GM19463 (cell line): ENCODE results near the gene TCF12.
A peak's percentile ranks its signal among the peaks of the same experiment; 100 is the strongest.
"Not testable (repeated sequence)": the region's sequence is repeated elsewhere in the genome, so short reads cannot be mapped to it uniquely, and the experiment has no call there.

Source experiments
- ATAC-seq: cut with Tn5 transposase; IDR thresholded peaks from one replicate; pipeline ENCODE4 v1.9.1; 2021; ENCODE audit warnings: mild to moderate bottlenecking, moderate library complexity; ENCODE audit not compliant: unreplicated experiment

Gene TCF12

DNA sequence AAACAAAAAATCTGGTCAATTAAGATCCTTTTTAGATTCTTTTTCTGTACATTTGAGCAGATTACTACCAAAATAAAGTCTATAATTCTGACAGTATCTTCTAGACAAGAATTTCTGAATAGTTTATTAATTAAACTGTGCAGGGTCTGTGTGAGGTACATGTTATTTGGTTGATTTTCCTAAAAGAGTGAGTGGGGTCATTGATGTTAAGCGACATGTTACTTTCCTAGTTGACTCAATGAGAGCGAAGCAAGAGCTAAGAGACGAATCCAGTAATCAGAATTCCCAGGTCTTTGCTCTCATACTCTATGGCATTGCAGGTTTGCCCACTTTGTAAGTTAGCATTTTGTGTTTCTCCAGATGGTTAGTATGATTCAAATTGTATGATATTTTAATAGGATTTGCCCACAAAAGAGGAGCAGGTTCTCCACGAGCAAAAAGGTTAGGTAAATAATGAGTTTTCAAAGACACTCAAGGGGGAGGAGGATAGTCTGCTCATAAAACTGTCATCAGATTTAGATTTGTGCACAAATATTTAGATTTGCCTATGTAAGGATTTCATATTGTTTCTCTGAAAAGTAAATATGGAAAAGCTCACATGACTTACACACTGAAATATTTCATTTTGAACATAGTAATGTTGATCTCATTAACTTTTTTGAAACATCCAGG lies 240.7 kb downstream of the TCF12 start:
- ATAC-seq: no peak

DNA sequence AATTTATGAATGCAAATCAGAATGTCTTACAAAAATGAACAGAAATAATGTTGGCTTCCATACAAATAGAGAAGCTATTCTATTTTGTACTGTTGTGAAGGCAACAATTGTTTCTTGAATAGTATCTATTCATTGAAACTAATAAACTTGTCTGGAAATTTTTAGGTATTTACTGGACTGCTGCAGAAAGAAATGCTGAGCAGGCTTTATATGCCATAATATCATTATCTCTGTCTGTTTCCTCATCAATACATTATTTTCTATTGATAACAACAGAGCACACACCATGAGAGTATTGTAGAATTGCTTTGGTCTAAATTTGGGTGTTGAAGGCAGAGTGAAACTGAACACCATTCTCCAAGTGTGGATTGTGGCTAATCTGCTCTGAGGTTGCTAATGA lies 241.3 kb downstream of the TCF12 start:
- no peak for ATAC-seq

DNA sequence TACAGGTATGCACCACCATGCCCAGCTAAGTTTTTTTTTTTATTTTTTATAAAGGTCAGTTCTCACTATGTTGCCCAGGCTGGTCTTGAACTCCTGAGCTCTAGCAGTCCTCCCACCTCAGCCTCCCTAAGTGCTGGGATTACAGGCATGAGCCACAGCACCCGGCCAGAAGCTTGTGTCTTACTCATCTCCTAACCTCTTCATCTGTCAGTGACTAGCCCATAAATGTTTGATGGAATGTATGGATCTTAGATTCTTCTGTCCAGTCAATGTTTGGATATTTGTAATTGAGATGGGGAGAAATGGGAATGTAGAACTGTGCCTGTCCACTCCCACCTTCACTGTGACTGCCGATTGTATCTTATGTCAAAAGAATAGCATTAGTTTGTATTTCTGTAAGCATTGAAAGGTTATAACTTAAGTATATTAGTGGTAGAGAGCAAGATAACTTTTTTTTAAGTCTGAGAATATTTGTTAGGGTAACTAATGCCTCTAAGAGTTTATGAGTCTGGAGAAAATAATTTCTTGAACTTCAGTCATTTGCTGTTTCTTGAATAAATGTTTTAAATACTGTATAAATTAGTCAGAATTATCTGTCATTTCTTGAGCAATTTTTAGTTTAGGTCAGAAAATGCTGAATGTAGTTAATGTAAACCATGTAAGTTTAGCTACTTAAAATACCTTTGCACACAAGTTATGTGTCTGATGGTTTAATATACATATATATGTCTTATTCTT lies 242.5 kb downstream of the TCF12 start:
- no peak for ATAC-seq

DNA sequence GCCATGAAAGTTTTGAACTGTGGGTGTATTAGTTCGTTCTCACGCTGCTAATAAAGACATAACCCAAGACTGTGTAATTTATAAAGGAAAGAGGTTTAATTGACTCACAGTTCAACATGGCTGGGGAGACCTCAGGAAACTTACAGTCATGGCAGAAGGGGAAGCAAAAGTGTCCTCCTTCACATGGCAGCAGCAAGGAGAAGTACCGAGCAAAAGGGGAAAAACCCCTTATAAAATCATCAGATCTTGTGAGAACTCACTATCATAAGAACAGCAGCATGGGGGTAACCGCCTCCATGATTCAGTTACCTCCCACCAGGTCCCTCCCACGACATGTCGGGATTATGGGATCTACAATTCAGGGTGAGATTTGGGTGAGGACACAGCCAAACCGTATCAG lies 245.8 kb downstream of the TCF12 start:
- not testable (repeated sequence) for ATAC-seq

DNA sequence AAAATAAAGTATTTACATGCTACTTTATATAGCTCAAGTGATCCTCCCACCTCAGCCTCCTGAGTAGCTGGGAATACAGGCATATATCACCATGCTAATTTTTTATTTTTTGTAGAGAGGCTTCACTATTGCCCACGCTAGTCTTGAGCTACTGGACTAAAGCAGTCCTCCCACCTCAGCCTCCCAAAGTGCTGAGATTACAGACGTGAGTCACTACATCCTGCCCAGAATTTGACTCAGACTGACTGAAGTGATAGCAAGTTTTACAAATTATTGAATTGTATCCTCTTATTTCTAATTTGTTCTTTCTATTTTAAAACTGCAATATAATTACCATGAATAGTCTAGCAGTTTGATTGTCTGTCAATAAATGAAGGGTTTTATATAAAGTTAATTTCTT lies 247.5 kb downstream of the TCF12 start:
- peak; percentile 65 for ATAC-seq

DNA sequence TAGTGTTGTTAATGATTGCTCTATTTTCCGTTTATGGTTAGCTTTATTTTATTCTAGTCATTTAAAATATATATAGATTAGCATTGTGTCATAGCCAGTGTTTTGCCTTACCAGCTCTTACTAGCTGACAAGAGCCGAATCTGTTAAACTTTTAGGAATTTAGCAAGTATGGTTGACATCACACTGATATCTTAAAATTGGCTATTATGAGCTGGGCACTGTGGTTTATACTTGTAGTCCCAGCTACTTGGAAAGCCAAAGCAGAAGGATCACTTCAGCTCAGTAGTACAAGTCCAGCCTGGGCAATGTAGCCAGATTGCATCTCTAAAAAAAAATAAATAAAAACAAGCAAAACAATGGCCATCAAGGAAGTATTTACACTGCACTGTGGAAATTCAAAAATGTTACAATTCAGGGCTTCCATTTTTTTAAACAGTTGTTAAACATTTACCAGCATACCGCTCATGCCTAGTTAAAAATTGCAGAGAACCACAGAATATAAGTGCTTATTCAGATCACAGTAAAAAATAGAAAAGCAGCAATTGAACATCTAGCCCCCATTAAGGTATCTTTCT lies 249.5 kb downstream of the TCF12 start:
- ATAC-seq: no peak

DNA sequence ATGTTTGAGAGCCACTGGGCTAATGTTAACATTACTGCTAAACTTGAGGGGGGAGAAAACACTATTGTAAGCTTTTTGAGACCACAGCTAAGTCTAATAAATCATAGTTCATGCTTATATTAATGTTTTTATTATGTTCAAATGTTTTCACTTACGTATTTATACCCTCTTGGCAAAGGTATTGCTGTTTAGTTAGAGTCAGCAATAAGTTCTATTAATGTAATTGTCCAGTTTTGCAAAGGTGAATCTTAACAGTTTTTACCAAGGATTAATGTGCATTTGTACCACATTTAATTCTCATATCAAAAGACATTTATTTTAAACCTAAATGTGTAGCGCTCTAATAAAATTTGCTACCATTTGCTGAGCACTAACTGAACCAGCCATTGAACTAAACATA lies 251.2 kb downstream of the TCF12 start:
- no peak for ATAC-seq

DNA sequence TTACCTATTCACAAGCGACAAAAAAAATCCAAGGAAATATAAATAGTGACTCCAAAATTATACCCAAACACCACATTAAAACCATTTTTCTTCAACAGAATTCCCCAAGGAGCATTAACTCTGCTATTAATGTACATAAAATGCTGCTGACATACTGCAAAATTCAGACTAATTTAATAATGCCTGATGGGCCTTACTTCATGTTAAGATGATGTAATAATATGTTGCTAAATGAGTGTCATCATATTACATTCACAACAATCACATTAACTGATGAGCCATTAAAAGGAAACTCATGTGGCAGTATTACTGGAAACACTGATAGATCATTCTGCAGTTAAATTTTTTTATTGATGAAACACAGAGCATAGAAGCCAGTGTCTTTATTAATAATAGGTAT lies 253.0 kb downstream of the TCF12 start:
- ATAC-seq: no peak

DNA sequence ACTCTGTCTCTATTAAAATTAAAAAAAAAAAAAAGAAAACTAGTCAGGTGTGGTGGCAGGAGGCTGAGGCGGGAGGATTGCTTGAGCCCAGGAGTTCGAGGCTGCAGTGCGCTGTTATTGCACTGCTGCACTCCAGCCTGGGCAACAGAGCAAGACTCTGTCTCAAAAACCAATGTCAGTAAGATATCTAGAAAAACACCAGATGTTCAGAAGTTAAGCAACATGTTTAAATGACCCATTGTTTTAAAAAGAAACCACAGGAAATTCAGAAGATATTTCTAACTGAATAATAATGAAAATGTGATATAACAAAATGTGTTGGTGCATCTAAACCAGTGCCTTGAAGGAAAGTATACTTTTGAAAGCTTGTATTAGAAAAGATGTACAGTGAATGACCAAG lies 254.5 kb downstream of the TCF12 start:
- no peak for ATAC-seq

DNA sequence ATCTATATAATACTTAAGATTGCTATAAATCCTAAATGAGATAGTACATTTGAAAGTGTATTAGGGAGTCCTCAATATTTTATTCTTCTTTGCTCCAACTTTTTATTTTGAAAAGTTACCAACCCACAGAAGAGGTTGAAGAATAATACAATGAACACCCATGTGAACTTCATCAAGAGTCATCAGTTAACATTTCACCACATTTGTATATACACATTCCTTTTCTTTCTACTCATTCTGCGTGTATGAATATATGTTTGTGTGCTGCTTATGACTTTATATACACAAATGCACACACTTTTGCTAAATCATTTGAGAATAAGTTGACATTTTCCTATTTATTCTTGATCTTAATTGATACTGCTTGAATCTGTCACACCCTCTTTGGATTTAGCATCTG lies 264.6 kb downstream of the TCF12 start:
- no peak for ATAC-seq

DNA sequence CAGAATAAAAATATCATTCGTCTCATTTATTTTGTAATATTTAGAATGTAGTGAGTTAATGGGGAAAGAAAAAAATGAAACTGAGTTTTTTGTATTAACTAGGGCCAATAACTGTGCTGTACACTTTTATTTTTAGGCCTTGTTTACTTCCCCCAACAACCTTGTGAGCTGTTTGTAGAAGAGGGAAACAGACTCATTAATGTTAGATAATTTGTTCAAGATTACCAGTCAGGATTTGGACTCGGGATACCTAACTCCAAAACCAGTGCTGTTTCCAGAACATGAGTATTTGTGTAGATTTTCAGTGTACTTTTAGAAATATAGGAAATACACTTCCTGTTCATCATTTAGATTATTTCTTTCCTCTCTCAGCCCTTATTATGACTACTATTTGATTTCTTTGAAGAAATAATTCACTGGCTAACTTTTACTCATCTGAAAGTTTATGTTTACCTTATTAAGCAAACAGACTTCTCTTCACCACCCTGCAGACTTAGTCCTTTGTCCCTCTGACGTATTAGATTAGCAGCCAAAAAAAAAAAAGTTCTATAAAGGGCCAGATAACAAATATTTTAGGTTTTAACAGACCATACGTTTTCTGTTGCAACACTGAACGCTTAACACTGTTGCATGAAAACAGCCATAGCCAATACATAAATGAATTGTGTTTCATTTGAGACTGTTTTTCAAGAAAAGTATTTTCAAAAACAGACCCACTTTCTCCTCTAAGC lies 265.3 kb downstream of the TCF12 start:
- no peak for ATAC-seq

DNA sequence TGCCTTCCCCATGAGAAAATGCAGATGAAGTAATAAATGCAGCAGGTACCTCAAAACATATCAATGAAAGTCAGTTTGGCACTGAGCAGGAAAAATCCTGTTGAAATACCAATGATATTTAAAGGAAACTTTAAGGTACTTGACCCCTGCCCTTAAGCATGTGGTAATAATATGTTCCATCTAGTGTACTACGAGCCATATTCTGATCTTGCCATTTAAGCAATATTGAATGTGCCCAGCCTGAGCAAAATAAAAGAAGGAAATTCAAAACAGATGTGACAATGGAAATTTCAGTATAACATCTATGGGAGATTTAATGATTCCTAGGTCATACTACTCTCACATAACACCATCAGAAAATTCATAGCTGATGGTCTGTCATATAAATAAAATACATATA lies 266.1 kb downstream of the TCF12 start:
- no peak for ATAC-seq

DNA sequence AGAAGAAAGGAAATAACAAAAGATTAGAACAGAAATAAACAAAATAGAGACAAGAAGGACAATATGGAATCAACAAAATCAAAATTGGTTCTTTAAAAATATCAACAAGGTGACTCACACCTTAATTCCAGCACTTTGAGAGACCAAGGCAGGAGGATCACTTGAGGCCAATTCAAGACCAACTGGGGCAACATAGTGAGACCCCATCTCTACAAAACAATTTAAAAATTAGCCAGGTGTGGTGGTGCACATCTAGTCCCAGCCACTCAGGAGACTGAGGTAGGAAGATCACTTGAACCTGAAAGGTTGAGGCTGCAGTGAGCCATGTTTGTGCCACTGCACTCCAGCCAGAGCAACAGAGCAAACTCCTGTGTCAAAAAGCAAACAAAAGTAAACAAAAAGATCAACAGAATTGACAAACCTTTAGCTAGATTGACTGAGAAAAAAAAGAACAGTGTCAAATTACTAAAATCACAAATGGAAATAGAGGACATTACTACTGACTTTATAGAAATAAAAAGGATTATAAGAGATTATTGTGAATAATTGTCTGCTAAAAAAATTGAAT lies 267.1 kb downstream of the TCF12 start:
- no peak for ATAC-seq

DNA sequence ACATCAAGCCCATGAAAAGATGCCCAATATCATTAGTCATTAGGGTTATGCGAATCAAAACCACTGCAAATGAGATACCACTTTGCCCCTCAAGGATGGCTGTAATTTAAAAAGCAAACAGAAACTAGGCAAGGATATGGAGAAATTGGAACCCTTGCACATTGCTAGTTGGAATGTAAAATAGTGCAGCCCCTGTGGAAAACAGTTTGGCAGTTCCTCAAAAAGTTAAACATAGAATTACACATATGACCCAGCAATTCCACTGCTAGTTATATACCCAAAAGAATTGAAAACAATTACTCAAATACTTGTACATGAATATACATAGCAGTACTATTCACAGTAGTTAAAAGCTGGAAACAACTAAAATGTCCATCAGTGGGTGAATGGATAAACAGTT lies 271.0 kb downstream of the TCF12 start:
- ATAC-seq: no peak

DNA sequence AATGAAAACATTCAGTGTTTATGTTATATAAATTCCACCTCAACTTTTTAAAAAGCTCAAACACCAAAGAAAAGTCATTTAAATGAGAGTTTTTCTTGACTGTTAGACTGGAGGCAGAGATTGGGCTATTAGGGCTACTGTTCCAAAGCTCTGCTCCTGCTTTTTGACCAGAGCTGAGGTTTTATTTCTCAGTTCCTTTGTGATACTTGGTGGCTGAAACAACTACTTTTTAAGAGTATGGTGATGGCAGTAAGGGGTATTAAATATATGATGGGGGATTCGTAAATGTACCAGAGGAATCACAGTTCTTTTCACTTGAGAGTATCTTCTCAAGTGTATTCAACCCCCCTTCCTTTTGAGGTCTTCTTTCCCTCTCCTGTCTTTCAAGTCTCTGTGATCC lies 271.8 kb downstream of the TCF12 start:
- no peak for ATAC-seq

DNA sequence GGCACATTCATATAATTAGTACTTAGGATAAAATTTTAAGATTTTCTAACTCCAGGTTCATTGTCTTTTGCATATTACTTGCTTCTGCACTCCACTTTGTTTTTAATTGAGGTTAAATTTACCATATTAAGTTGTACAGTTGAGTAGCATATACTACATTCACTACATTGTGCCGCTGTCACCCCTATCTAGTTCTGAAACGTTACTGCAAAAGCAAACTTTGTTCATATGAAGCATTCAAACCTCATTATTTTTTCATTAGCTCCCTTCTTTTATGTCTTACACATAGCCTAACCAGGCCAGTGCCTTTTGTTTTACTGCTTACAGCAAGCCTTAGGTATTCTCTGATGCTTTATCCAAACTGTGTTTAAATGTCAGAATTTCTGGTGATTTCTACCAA lies 274.7 kb downstream of the TCF12 start:
- no peak for ATAC-seq

DNA sequence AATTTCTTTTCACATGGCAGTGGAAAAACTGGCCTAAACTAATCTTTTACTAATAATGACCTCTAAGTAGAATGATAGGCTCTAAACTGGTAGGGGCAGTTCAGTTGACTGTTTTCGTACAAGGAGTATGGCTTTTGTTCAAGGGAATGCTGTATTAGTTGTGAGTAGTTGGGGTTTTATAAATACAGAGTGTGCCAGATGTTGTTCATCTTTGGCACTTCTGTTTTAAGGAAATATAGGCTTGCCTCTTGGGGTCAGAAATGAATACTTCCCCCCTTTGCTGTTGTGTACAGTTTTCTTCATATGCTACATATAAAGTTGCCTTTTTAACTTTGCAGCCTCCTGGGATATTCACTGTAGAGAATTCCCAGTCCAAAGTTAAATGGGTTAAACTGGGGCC lies 276.9 kb downstream of the TCF12 start:
- no peak for ATAC-seq

DNA sequence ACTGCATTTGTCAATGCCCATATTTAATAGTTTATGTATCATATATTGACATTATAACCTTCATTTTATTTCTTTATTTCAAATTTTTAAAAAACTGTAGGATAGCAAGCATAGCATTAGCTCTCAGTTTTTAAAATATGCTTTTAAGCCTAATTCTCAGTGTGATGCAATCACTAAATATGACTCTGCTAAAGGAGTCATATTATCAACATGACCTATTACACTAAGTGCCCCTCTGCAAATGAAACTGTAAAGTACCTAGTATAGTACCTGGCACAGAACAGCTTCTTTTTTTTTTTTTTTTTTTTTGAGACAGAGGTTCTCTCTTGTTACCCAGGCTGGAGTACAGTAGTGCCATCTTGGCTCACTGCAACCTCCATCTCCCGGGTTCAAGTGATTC lies 278.4 kb downstream of the TCF12 start:
- no peak for ATAC-seq

DNA sequence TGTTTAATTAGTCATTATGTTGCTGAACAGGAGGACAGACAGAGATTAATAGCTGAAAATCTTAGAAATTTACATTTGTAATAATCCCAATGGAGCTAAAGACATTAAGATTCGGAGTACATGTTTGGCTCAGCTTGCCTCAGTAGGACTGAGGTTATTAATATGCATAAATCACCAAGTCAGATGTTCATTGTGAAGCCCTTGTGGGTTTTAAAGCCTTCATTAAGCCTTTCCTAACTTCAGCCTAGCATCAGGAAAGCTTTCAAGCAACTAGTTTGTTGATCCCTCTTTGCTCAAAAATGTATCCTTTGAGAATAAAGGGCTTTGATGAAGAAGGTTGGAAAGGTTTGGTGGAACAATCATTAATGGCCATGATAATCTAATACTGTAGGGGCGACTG lies 279.7 kb downstream of the TCF12 start:
- no peak for ATAC-seq

DNA sequence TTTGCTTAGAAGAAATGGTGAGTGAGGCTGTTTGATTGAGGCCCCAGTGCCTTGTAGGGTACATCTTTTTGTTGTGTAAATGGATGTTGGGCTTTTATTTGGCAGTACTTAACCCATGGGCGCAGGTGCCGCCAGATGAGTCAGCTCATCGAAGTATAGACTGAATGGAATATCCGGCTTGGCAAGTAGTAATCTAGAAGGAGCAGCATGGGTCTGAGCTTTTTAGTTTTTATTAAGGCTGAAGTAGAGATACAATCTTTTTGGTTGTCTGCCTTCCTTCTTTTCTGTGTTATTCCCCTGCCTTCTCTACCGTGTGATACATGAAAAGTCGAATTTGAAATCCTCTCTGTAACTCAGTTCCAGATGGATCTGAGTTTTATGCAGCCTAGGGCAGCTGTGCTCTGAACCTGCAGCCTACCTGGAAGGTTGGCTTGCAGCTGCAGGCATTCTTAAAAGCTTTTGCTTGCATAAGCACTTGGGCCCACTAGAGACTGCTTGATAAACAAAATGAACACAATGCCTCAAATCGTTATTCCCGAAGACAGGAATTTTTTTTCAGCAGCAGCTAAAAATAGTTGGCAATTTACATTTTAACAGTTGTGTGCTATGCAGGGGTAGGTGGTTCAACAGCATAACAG lies 280.3 kb downstream of the TCF12 start:
- ATAC-seq: no peak

DNA sequence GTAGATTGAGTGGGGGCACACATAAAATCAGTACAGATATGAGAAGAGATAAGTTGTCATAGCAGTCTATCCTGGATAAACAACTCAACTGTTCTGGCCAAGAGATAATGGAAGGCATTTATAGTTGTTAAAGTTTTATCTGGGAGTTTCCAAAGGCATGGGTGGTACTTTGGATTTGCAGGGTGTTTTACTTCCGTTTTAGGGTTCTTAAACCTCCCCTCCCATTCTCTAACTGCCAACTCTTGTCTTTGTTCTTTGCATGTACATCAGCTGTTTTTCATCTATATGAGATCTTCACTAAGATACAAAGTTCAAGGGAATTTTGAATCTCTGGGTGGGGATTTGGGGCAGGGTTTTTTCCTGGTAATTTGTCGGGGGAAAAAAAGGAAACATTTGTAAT lies 283.1 kb downstream of the TCF12 start:
- no peak for ATAC-seq
